Glomerular endothelial cell (primary cell): ENCODE measurements around the gene EVC2. TPM values are rescaled to one million over a fixed set of nuclear protein-coding genes. Genes with fewer than 3 reads are reported as not detected.

Experiments used
- DNase-seq: peaks from one replicate; pipeline ENCODE4 v3.0.0-alpha.2; 2011; ENCODE audit warnings: low read depth, low spot score; ENCODE audit errors: extremely low read depth
- total RNA-seq: library from RNA; depleted of rRNA; stranded (reverse); fragments of >200 nt; gene quantifications from 2 replicates; pipeline ENCODE4 v1.2.3, GENCODE V29; 2015

The EVC2 gene
- total RNA-seq, 1 donor from 2014 or later: 11.7 TPM

GRCh38 chr4:5515646-5516045, 192.7 kb downstream of the EVC2 start:
- no peak for DNase-seq

Other genes starting within 250 kb of the EVC2 start
- 52.8 and 58.6 TPM in 2 replicates for gene EVC, start 2.6 kb upstream of the EVC2 start, total RNA-seq
- 2.9 and 23.8 TPM in 2 replicates for gene CRMP1, start 184.5 kb upstream of the EVC2 start, total RNA-seq